ENCODE results near the gene LPAR3.

LPAR3 gene

GRCh38 chr1:84899969-84900368, 7.0 kb upstream of the LPAR3 start:
- DNase-seq: no peak

GRCh38 chr1:84896279-84896678, 3.3 kb upstream of the LPAR3 start:
- no peak for DNase-seq

GRCh38 chr1:84890566-84890965, 2.4 kb downstream of the LPAR3 start:
- no peak for DNase-seq

- no peak for DNase-seq
Measured at GRCh38 chr1:84889437-84889836, 3.6 kb downstream of the LPAR3 start.

GRCh38 chr1:84888753-84889152, 4.3 kb downstream of the LPAR3 start:
- DNase-seq: no peak

GRCh38 chr1:84887261-84887934, 5.6 kb downstream of the LPAR3 start:
- DNase-seq: no peak

- no peak for DNase-seq
Measured at GRCh38 chr1:84885469-84885868, 7.5 kb downstream of the LPAR3 start.

- no peak for DNase-seq
Measured at GRCh38 chr1:84884671-84885389, 8.2 kb downstream of the LPAR3 start.

- DNase-seq: no peak
Measured at GRCh38 chr1:84883286-84883685, 9.7 kb downstream of the LPAR3 start.

GRCh38 chr1:84877592-84877991, 15.4 kb downstream of the LPAR3 start:
- no peak for DNase-seq

- DNase-seq: no peak
Measured at GRCh38 chr1:84876353-84876752, 16.7 kb downstream of the LPAR3 start.

- no peak for DNase-seq
Measured at GRCh38 chr1:84873366-84873765, 19.6 kb downstream of the LPAR3 start.

GRCh38 chr1:84872696-84873355, 20.2 kb downstream of the LPAR3 start:
- DNase-seq: no peak

- DNase-seq: no peak
Measured at GRCh38 chr1:84871181-84871580, 21.8 kb downstream of the LPAR3 start.

GRCh38 chr1:84870591-84870990, 22.4 kb downstream of the LPAR3 start:
- DNase-seq: no peak

- DNase-seq: no peak
Measured at GRCh38 chr1:84869720-84870119, 23.3 kb downstream of the LPAR3 start.

- DNase-seq: no peak
Measured at GRCh38 chr1:84862810-84863251, 30.2 kb downstream of the LPAR3 start.

- DNase-seq: no peak
Measured at GRCh38 chr1:84861988-84862644, 30.9 kb downstream of the LPAR3 start.

GRCh38 chr1:84861516-84861915, 31.5 kb downstream of the LPAR3 start:
- DNase-seq: no peak

GRCh38 chr1:84859866-84860265, 33.1 kb downstream of the LPAR3 start:
- DNase-seq: no peak

GRCh38 chr1:84857906-84858305, 35.1 kb downstream of the LPAR3 start:
- DNase-seq: no peak

GRCh38 chr1:84856726-84857270, 36.2 kb downstream of the LPAR3 start:
- no peak for DNase-seq

Data from GOT3 (cell line).